Left hindlimb (tissue), 1 donor: ENCODE results near the gene RBM19.

Experiments
- DNase-seq: peaks from one replicate; pipeline ENCODE4 v3.0.0-alpha.2; 2018

The RBM19 gene

DNA sequence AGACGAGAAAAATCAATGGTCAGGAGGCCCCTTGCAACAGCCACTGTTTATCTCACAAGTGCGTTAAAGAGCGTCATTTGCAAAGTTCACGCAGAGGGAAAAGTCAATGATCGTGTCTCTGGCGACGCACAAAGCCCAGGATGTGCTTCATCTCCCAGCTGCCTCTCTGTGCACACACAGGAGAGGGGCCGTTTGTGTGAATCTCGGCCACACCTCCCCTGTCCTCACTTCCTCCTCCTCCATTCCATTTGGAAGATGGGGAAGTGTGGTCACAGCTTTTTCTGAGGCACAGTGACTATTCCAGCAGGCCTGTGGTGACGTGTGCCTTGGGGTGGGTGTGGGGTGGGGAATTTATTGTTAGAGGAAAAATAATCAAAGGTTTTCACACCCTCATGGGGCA is 90.4 kb downstream of the RBM19 start:
- DNase-seq, result no peak

DNA sequence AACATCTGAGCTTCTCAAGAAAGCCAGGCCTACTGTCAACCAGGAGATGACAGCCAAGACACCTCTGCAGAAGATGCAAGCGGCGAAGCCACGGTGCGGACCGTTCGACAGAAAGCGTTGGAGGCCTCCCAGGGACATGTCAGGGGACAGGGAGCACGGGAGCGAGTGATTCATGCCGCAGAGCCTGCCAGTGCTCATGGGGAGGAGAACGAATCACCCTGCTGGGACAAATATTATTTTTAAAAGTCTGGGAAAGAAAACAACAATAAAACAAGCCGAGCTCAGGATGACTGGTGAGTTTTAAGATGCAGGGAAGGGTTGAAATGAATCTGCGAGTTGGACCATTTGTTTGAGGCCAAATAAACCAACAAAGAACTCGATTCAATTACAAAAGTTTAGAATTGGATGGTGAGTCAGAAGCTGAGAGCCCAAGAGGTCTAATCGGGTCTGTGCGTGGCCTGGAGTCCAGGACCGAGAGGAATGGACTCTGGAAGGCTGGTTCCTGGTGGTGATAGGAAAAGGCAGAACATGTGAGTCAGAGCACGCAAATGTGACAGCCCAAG is 91.0 kb downstream of the RBM19 start:
- no peak for DNase-seq

DNA sequence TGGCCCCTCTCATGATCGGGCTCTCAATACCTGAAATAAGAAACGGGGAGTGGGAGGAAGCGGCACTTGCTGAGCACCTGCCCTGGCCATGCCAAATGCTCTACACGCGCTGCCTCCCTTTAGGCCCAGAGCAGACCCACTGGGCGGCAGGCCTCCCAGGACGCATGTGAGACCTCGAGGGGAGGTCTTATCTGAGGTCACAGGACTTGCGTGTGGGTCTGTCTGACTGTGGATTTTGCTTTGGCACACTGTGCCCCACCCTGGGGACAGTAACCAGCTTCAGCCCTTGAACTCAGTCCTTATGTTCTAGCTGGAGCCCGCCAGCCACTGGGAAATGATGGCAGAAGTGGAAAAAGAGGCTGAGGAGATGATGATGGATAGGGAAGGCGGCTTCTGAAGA is 91.8 kb downstream of the RBM19 start:
- no peak for DNase-seq

DNA sequence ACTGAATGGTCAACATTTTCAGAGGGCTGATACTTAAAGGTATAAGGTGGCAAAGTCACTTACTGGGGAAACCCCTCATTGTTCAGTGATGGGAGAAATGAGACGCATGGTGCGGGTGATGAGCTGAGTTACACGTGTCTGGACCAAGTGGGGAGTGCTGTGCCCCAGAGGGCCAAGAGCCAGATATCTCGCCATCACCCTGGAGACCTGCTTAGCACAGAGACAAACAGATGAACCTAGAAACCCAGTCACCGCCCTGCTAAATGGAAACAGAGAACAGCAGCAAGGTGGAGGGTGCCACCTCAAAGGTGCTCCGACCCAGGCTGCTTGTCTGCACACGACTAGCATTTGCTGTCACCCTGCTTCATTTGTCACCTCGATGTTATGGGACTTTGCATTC is 92.4 kb downstream of the RBM19 start:
- no peak for DNase-seq

DNA sequence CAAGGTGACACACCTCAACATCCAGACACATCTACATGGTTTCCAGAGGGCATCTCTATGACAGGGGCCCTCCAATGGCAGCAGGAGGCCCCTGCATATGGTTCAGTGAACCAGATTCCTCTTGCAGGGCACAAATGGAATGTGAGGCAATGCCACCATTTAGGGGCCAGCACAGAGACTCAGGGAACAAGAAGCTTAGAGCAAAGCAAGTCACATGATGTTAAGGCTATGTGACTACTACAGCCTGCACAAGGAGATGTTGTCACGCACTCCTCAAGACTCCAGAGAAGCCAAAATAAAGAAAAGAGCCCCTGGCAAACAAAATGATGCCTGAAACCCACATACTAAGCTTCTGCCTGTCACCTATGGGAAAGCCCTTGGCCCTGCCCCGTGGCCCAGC is 95.2 kb downstream of the RBM19 start:
- DNase-seq, result no peak

DNA sequence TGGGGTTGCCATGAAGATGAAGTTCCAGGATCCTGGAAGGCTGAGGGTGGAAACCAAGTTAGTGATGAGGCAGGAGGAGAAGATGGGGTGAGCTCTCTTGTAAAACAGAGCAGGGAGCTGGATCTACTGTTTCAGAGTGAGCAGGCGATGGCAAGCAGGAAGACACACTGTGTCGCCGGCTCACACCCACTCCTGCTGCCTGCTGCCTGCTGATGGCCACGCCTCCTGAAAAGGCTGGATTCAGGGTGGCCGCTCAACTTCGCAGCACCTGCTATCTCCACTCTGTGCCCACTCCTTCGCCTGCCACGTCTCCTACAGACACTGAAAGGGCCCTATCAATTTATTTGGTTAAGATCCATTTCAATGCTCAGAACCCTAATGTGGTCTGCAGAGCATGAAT is 96.1 kb downstream of the RBM19 start:
- no peak for DNase-seq

DNA sequence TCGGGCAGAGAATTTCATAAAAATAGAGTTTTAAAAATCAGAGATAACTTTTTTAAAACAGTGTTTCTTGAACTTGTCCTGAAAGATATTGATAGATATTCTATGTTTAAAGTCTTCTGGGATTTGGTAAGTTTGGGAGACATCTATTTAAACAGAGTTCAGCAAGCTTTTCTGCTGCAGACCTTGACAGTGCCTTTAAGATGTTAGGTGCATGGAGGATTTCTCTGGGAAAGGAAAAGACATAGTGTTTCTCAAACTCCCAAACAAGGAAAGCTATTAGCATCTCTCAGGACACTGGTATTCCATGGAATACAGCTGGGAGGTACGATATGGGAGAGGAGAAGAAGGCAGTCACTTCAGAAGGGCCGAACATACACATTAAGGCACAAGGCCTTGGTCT is 97.8 kb downstream of the RBM19 start:
- DNase-seq, result no peak

DNA sequence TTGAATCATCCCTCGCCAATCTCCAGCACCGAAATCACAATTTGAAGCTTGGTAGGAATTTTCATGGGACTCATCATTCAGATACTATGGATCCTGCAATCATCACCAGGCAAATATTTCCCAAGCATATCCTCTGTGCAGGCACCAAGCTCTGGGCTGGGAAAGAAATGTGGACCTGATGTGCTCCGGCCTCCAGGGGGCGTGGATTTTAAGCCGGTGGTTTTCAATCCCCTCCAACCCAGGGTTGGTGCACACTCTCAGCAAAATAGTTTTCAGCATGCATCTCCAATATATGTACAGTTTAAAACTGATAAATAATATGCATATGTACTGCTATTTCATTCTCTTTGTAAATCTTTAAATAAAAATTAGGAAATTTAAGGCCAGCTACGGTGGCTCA is 98.9 kb downstream of the RBM19 start:
- no peak for DNase-seq

DNA sequence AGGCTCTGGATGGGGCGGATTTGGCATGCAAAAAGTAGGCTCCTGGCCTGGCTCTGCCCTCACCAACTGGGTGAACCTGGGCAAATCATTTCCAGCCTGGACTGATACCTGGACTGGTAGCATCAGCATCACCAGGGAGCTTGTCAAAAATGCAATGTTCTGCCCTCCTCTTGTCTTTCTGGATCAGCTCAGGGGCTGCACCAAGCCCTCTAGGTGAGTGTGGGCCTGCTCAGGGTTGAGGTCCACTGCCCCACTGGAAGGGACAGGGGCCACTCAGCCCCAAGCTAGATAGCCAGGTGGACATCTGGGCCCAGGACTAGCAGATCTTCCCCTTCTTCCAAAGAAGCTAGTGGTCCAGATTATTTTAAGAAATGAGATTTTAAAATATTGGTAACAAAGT is 99.6 kb downstream of the RBM19 start:
- DNase-seq, result no peak

DNA sequence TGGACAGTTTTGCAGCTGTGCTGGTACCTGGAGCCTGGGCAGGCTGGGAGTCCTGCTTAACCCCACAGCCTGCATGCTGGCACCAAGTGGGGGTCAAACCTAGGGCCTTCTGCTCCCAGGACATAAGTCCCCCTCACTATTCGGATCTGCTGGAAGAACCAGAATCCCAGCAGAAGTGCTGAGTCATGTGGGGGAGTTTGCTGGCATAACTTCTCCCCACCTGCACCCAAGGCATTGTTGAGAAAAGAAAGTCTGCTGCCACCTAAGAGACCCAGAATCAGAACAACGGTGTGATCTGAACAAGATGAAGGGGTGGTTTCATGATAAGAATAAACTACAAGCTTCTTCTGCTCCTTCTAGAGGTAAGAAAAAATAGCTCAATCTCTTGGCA is 102.7 kb downstream of the RBM19 start:
- no peak for DNase-seq

DNA sequence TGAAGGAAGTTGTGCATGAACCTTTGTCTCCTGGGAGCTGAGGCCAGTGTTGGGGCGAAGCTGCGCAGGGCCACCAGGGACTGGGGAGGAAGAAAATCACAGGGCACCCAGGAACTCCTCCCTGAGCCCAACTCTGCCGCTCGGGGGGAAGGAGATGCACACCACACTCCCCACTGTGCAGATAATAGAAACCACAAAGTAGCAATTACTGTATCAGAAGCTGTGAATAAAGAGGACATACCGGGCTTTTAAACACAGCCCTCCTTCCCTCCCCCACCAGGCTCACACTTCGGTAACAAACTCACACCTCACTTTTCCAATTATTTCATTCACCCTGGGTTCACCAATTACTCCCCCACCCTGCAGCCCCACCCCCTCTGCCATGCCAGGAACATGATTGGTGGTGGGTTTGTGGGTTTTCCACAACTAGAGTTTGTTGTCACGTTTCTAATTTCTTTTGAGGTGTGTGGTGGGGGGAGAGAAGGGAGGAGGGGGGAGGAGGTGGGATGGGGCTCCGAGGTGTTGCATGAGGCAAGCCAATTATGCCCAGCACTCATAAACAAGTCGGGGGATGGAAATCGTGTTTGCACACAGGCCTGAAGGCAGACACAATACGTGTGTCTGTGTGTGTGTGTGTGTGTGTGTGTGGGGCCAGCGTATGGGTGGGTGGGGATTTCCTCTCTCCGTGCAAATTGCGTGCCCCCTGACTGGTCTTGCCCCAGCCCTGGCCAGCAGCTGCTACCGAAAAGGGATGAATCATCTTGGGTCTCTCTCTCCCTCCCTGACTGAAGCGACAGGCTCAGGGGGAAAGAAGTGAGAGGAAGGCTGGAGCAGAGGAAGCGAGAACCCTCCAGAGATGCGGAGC is 103.3 kb downstream of the RBM19 start:
- no peak for DNase-seq

DNA sequence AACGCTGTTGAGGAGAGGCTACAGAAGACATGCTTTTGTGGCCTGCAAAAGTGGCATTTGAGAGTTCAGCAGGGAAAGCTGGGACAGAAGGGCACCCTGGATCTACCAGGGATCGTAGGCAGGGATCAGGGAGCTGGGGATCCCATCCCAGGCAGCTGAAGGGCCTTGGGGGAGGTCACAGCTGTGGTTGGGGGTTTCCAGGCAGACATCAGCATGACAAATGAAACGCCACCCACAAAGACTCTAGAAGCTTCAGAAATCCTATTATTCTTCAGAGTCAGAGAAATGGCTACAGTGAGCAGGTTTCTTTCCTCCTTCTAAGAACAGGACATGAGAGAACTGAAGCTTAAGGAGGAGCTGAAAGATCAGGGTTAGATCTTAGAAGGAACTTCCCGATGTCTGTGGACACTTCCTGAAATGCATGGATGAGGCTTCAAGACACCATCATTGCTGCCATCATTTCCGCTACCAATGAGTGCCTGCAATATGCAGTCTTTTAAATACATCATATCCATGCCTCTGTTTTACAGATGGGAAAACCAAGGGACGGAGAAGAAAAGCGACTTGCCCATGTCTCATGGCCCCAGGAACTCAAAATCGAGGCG is 104.3 kb downstream of the RBM19 start:
- no peak for DNase-seq

DNA sequence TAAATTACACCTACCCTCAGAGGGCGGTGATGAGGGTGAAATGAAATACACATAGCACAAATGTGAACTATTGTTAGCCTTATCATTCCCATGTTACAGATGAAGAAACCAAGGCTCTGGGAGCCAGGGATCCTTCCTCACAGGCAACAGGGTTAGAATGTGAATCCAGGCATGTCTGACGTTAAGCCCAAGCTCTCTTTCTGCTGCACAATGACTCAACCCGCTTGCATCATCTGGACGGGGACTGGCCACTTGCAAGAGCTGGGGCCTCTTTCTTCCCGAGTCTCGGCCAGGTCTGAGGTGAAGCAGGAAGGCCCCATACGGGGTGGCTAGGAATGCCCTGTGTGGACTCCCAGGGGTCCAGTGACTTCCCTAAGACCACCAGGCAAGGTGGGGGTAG is 105.2 kb downstream of the RBM19 start:
- DNase-seq, result no peak

DNA sequence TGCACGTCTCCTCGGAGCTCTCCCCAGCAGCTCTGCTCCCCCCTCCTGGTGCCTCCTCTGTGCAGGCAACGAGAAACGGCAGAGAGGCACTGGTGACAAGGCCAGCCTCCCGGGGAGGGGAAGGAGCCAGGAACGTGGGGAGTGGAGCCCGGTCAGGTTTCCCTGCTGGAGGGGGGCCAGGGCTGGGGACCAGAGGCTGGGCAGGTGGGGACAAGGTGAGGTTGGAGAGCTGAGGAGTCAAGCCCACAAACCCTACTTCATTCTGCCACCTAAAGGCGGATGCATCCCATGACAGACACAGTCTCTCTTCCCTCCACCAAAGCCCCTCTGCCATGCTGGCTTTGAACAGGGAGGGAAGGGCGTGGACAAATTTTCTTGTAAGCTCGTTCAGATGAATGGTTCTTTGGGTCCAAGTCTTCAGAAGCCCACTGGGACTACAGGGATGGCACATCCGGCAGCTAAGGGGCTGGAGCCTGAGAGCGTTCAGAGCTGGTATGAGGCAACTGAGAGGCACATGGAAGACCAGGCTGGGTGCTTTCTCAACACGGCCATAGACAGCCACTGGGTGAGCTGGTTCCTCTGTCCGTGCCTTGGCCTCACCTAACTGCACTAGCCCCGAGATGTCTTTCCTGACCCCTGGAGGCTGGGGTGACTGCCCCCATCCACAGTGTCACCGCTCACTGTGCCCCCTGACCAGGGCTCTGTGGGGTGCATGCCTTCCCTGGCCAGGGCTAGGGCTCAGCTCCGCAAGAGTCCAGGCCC is 105.9 kb downstream of the RBM19 start:
- DNase-seq, result no peak

DNA sequence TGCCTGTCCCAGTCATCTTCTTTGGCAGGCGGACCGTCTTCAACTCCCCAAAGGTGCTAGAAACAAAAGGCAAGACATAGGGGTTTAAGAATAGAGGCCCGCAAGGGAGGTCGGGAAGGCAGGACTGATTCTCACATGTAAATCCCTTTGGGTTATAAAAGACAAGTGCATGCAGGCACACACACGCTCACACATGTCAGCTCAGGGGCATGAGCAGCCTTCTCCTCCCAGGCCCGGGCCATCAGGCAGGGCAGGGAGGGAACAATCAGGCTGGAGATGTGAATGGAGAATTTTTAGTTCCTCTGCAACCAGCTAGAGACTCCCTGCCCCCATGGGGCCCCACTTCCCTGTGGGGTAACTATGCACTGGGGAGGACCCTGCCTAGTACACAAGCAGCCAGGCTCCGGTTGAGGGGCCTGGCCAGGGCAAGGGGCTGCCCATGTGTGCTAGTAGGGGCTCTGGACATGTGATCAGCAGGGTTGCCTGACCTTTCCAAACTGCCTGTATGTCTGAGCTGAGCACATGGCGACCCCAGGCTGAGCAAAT is 107.2 kb downstream of the RBM19 start:
- no peak for DNase-seq

DNA sequence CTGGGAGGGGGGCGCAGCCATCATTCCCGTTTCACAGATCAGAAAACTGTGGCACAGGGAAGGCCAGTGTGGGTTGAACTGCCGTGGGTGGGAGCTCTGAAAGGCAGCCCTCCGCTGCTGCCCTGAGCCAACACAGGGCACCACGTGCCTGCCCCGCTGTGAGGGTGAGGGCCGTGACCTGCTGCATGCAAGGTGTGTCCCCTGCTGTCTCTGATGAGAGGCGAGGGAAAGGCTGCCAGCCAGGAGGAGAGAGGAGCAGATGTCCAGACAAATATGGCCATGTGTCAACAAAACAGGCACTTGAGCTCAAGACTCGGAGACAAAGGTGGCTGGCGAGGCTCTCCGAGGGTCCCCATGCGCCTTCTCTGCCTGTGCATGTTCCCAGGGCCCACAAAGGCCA is 108.8 kb downstream of the RBM19 start:
- DNase-seq, result no peak

DNA sequence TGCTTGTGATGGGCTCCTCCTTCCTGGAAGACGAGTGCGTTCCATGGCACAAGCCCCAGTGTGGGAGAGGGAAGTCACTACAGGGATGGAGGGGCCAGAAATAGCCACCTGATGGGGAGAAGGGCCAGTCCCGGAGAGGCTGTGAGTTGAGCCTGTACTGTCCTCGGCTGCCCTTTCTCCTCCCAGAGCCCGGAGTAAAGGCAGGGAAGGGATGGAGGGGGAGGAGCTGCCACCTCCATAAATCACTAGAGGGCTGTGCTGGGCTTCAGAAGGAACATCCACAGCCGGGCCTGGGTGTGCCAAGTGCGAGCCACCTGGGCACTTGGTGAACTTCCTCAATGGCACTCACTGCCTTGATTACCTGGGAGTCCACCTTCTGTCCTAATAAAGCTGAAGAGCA is 110.1 kb downstream of the RBM19 start:
- no peak for DNase-seq

DNA sequence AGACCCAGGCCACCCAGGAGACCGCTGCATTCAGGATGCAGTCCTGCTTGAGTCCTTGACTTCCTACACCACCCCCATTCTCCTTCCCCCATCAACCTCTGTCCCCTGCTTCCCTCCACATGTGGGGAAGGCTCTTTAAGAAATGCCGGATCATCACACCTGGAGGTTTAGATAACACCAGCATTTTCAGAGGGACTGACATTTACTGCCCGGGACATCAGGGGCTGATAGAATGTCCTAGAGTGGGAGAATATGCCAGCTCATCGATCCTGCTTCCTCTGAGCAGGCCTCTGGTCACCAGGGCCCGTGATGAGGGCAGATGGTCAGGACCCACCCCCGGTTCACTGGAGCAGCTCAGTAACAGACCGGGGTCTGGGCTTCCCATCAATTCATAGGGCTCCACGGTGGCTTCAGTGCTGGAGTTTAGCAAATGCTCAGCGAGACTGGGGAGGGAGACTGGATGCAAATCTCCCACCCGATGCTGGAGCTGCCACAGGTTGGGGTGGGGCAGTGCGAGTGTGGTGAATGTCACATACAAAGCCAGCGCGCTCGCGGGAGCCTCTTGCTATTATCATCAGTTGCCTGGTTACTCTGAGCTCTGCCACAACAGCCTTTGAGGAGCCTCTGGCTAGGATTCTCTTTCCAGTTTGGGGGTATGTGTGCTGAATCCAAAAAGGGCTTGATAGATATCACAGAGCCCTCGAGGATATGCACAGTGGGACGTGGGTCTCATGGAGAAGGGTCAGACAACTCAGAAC is 111.6 kb downstream of the RBM19 start:
- DNase-seq, result no peak

DNA sequence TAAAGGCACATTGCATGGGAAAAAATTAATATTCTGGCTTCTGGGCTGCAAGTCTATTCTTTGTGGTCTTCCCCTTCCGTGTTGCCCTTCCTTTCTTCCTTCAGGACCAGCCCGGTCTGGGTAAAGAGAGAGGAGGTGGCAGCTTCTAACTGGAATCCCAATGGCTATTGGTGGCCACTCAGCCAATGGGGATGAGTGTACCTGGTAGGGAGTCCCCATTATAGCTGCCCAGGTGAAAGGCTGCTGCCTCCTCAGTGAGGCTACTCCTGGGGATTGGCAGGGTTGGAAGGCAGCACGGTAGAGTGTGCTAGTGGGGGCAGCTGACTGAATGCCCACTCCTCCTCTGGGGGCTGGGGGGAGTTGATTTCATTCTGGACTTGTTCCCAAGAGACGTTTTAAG is 112.6 kb downstream of the RBM19 start:
- no peak for DNase-seq

DNA sequence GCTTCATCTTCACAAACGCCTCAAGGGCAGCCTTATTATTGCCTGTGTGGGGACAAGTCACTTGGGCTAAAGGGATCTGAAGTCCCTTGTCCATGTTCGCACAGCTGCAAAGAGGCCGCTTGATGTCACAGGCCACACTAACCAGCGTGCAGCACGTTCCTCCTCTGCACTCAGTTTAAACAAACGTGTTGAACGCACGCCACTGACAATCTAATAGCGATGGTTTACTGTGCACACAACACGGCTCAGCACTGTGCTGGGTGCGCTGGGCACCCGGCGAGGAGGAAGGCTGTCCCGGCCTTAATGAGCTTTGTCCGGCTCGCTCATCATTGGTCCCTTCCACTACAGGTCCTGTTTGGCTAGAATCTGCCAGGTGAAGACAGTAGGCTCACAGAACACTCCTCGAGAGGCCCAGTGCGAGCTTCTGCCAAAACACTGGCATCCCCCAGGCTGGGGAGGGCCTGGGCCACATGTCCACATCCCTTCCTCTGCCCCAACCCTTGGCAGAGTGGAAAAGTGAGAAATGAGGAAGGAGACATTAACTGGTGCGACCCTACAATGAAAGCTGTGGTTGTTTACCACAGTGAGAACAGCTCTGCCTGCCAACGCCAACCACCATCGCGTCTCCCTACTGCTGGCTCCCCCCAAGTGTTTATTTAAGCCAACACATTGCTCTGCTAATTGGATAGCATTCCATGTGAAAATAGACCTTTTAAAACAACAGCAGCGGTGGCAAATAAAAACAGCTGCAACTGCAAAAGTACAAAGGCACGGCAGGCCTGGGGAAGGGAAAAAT is 113.2 kb downstream of the RBM19 start:
- DNase-seq, result no peak

DNA sequence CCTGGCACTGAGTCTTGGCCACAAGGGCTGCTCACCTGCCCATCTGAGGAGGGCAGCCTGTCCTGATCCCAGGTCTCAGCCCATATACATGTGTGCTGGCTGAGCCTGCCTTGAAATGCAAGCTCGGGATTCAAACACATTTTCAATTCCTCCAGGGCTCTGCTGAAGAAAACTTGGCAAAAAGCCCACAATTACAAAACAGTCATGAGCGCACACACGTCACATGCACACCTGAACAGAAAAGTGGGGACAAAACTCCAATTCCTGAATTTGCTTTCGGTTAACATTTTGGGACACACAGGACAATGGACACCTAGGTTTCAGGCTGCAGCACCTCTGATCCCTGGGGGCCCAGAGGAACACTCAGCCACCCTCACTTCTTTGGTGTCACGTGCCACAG is 113.9 kb downstream of the RBM19 start:
- no peak for DNase-seq
